GM12878 (cell line): ENCODE measurements around the gene TLL2.

Experiments
- BCL11A ChIP-seq: IDR thresholded peaks from 2 replicates; pipeline ENCODE4 v1.6.1; 2011; ENCODE audit warnings: low read depth, low read length
- BMI1 ChIP-seq: fragments of 450-650 bp; IDR thresholded peaks from 2 replicates; pipeline ENCODE4 v1.6.1; 2016; ENCODE audit warnings: mild to moderate bottlenecking, moderate library complexity, borderline replicate concordance
- CHD1 ChIP-seq: IDR thresholded peaks from 2 replicates; pipeline ENCODE4 v1.6.1; 2012; ENCODE audit warnings: low read depth, low read length, improper control_type of control experiment
- CTCF ChIP-seq, 3 experiments: IDR thresholded peaks in 2 of 3; conservative IDR thresholded peaks in 1 of 3; 2 replicates each; pipeline ENCODE4 v1.5.1; 2011; ENCODE audit warnings: low read depth in 3 of 3, low read length in 3 of 3, mild to moderate bottlenecking in 3 of 3, control low read depth in 2 of 3, moderate library complexity in 2 of 3, inconsistent platforms in 1 of 3, mixed read lengths in 1 of 3; ENCODE audit not compliant: control insufficient read depth in 2 of 3, insufficient read depth in 1 of 3; ENCODE audit errors: extremely low read depth in 1 of 3
- EP300 ChIP-seq, 2 experiments: fragments of 150-350 bp in 1 of 2; IDR thresholded peaks; 2 replicates each; pipeline ENCODE4 v1.6.1; 2011 to 2012; ENCODE audit warnings: low read depth in 2 of 2, low read length in 2 of 2, borderline replicate concordance in 1 of 2, improper control_type of control experiment in 1 of 2, inconsistent platforms in 1 of 2; ENCODE audit not compliant: control insufficient read depth in 1 of 2
- EZH2 ChIP-seq: IDR thresholded peaks from 2 replicates; pipeline ENCODE4 v1.6.1; 2012; ENCODE audit warnings: low read depth, mild to moderate bottlenecking, control low read depth, inconsistent platforms, low read length, borderline replicate concordance; ENCODE audit not compliant: control insufficient read depth
- FOXM1 ChIP-seq: IDR thresholded peaks from 2 replicates; pipeline ENCODE4 v1.6.1; 2012; ENCODE audit warnings: low read depth, mild to moderate bottlenecking, inconsistent platforms, low read length, moderate library complexity
- POLR2AphosphoS5 ChIP-seq: IDR thresholded peaks from 2 replicates; pipeline ENCODE4 v1.6.1; 2011; ENCODE audit warnings: mild to moderate bottlenecking, low read length, inconsistent platforms
- RAD21 ChIP-seq: IDR thresholded peaks from 2 replicates; pipeline ENCODE4 v1.6.1; 2011; ENCODE audit warnings: mild to moderate bottlenecking, low read depth, low read length, moderate library complexity; ENCODE audit not compliant: insufficient read depth
- RB1 ChIP-seq: fragments of 450-650 bp; formaldehyde crosslinking; IDR thresholded peaks from 2 replicates; pipeline ENCODE4 v1.6.1; 2017; ENCODE audit warnings: mild to moderate bottlenecking, borderline replicate concordance
- RELA ChIP-seq: fragments of 450-650 bp; IDR thresholded peaks from 2 replicates; pipeline ENCODE4 v1.8.0; 2014; ENCODE audit warnings: borderline replicate concordance; ENCODE audit not compliant: partially characterized antibody
- SIX5 ChIP-seq: IDR thresholded peaks from 2 replicates; pipeline ENCODE4 v1.6.1; 2011; ENCODE audit warnings: mild to moderate bottlenecking, low read depth, low read length, moderate library complexity; ENCODE audit not compliant: severe bottlenecking

GRCh38 chr10:96516337-96516736 lies 2.6 kb upstream of the TLL2 start:
- TF ChIP-seq CHD1 (no peak), EP300 (IDR thresholded peaks at IDR 0.05; ENCODE audit: borderline replicate concordance in 1 of 2, control insufficient read depth in 1 of 2, low read depth in 2 of 2, low read length in 2 of 2) (no peak), CTCF (IDR thresholded peaks at IDR 0.05 in 2 of 3, conservative IDR thresholded peaks at IDR 0.05 in 1 of 3; ENCODE audit: control insufficient read depth in 2 of 3, extremely low read depth in 1 of 3, insufficient read depth in 1 of 3, low read depth in 3 of 3, low read length in 3 of 3) (no peak), BCL11A (no peak), SIX5 (no peak), EZH2 (no peak), RAD21 (no peak), POLR2AphosphoS5 (0 out of 2 replicates have a peak, but pooled peaks have one; percentile 26), RB1 (no peak), FOXM1 (no peak), RELA (no peak), BMI1 (no peak)
